Adipocyte (in vitro differentiated cells): ENCODE results near the gene HTR5A.
A peak's percentile ranks its signal among the peaks of the same experiment; 100 is the strongest.
"Not testable (repeated sequence)": the region's sequence is repeated elsewhere in the genome, so short reads cannot be mapped to it uniquely, and the experiment has no call there.

Experiments used
- DNase-seq: peaks from one replicate; pipeline ENCODE4 v3.0.0-alpha.2; 2015; ENCODE audit warnings: low read depth
- H3K27me3 ChIP-seq: replicated peaks from 2 replicates; pipeline ENCODE4 v1.7.0; 2013; ENCODE audit warnings: mild to moderate bottlenecking, low read length, moderate library complexity; ENCODE audit not compliant: control insufficient read depth, insufficient read depth
- H3K36me3 ChIP-seq: 2 replicates; pipeline ENCODE4 v1.7.0; 2013; ENCODE audit warnings: low read length, mild to moderate bottlenecking, moderate library complexity; ENCODE audit not compliant: control insufficient read depth, insufficient read depth, severe bottlenecking
- H3K4me1 ChIP-seq: 2 replicates; pipeline ENCODE4 v1.7.0; 2013; ENCODE audit warnings: mild to moderate bottlenecking, low read length, moderate library complexity; ENCODE audit not compliant: control insufficient read depth, insufficient read depth
- H3K4me3 ChIP-seq: 2 replicates; pipeline ENCODE4 v1.7.0; 2013; ENCODE audit warnings: mild to moderate bottlenecking, low read length, moderate library complexity
- H3K9ac ChIP-seq: 2 replicates; pipeline ENCODE4 v1.7.0; 2013; ENCODE audit warnings: mild to moderate bottlenecking, low read length, moderate library complexity
- H3K9me3 ChIP-seq: 2 replicates; pipeline ENCODE4 v1.7.0; 2013; ENCODE audit warnings: mild to moderate bottlenecking, low read length, moderate library complexity; ENCODE audit not compliant: control insufficient read depth

Gene HTR5A

DNA sequence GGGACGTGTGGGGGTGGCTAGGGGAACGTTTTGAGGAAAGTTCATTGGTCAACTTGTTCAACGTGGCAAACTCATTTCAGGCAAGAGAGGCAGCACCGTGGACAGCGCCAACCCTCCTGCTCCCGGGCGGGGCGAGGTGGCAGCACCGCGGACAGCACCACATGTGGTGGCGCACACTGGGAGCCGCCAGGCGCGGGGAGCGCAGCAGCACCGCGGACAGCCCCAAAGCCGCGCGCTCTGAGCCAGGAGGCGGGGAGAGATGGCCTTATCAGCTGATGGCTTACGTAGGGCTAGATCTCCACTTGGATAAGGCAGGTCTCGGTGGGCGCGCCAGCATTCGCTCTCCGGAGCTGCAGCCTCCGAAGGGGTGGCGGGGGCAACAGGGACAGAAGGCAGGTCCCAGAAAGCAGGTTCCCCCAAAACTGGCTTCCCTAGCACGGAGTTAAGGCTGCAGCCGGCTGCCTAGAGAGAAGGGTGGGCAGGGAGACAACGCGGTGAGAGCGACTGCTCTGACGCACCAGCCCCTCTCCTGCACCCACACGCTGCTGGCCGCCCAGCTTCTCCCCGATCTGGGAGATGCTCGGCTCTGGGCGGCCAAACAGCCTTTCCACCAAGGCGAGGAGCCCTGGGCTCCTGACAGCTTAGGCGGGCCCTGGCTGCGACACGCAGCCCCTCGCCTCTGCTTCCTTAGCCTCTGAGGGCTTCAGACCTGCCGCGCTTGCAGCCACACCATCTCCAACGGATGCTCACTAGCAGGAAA is at the start of gene HTR5A:
Gene HTR5A, plus strand, starts transcription at position 333 of the 760 bp plus-strand sequence. CDS start 576 bp downstream, outside the sequence.
- H3K9me3 ChIP-seq = no peaks in the 10 kb centered on the region
- H3K9ac ChIP-seq = no peak within 1 kb of the TSS
- peak; percentile 85 for DNase-seq
- H3K36me3 ChIP-seq = no peaks in the 10 kb centered on the region
- H3K4me1 ChIP-seq = no peaks in the 10 kb centered on the region
- H3K27me3 ChIP-seq = peaks cover 20% of the 10 kb centered on the region
- H3K4me3 ChIP-seq = peak within 1 kb of the TSS; percentile 17

DNA sequence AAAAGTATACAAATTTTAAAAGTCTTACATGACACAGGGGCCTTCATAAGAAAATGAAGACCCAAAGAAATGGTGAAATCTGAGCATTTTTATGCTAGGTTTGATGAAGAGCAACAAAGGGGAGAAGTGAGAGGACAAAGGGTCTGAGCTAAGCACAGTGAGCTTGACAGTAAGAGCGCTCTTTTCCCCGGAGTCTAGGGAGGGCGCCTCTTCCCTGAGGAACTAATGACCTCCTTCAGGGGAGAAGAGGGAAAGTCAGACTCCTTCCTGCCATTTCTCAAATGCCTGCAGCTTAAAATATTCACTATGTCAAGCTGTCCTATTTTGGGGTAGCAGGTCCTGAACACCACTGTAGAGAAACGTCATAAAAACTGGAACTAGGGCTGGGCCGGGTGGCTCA is 49.1 kb upstream of the HTR5A start:
- Histone ChIP-seq H3K9me3 (no peaks in the 10 kb centered on the region), H3K36me3 (no peaks in the 10 kb centered on the region), H3K4me1 (no peaks in the 10 kb centered on the region), H3K9ac (no peak overlapping the region), H3K4me3 (no peak overlapping the region), H3K27me3 (peaks cover 6% of the 10 kb centered on the region)
- DNase-seq = no peak

DNA sequence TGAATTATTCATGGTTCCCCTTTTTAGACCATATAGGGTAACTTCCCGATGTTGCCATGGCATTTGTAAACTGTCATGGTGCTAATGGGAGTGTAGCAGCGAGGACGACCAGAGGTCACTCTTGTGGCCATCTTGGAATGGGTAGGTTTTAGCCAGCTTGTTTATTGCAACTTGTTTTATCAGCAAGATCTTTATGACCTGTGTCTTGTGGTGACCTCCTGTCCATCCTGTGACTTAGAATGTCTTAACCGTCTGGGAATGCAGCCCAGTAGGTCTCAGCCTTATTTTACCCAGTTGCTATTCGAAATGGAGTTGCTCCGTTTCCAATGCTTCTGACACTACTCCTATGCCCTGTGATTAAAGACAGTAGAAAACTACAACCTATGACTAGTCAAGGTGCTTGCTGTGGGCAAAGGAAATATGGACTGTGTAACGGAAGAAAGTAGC is 48.4 kb upstream of the HTR5A start:
- H3K27me3 ChIP-seq = peaks cover 6% of the 10 kb centered on the region
- no peak overlapping the region for H3K9ac ChIP-seq
- no peak for DNase-seq
- H3K9me3 ChIP-seq = no peaks in the 10 kb centered on the region
- H3K4me1 ChIP-seq = no peaks in the 10 kb centered on the region
- no peak overlapping the region for H3K4me3 ChIP-seq
- no peaks in the 10 kb centered on the region for H3K36me3 ChIP-seq

DNA sequence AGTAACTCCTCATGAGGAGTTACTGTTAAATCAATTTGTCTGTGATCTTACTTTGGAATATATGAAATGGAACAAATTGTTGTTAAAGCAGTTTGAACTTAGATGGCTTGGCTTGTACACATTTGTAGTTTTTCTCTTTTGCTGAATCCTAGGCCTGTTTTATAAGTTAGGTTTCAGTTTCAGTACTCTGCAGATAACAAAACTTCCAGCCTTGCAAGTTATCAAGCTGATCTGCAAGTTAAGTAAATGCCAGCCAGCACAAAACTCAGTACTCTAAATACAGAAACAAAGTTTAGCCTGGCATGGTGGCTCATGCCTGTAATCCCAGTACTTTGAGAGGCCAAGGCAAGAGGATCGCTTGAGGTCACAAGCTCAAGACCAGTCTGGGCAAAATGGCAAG is 42.2 kb upstream of the HTR5A start:
- no peak overlapping the region for H3K9ac ChIP-seq
- H3K36me3 ChIP-seq = no peaks in the 10 kb centered on the region
- H3K9me3 ChIP-seq = no peaks in the 10 kb centered on the region
- no peaks in the 10 kb centered on the region for H3K4me1 ChIP-seq
- no peak for DNase-seq
- peaks cover 2% of the 10 kb centered on the region for H3K27me3 ChIP-seq
- H3K4me3 ChIP-seq = no peak overlapping the region

DNA sequence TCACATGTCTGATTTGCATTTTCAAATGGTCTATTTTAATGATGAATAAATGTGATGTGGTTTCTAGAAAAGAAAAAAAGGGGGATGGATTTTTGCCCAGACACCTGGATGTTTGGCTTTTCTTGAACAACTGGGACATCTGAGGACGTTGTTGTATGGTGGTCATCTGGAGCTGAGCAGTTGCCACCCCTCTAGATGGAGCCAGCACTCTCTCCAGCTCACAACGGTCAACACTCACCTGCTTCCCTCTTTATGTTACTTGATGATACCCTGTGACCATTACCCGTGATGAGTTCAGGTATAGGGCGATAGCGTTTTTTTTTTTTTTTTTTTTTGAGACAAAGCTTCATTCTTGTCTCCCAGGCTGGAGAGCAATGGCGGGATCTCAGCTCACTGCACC is 37.1 kb upstream of the HTR5A start:
- Histone ChIP-seq H3K27me3 (no peaks in the 10 kb centered on the region), H3K4me1 (no peaks in the 10 kb centered on the region), H3K4me3 (no peak overlapping the region), H3K9me3 (no peaks in the 10 kb centered on the region), H3K9ac (no peak overlapping the region), H3K36me3 (no peaks in the 10 kb centered on the region)
- DNase-seq = no peak

DNA sequence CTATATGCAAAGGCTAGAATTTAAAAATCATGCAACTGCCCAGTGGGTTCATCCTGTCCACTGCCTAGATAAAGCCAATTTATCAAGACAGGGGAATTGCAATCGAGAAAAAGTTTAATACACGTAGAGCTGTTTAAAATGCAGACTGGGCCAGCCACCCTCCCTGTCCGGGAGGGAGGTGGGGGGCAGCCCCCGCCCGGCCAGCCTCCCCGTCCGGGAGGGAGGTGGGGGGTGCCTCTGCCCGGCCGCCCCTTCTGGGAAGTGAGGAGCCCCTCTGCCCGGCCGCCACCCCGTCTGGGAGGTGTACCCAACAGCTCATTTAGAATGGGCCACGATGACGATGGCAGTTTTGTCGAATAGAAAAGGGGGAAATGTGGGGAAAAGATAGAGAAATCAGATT is 35.6 kb upstream of the HTR5A start:
- not testable (repeated sequence) for DNase-seq, H3K27me3 ChIP-seq, H3K4me1 ChIP-seq, H3K4me3 ChIP-seq, H3K9me3 ChIP-seq, H3K36me3 ChIP-seq, H3K9ac ChIP-seq

DNA sequence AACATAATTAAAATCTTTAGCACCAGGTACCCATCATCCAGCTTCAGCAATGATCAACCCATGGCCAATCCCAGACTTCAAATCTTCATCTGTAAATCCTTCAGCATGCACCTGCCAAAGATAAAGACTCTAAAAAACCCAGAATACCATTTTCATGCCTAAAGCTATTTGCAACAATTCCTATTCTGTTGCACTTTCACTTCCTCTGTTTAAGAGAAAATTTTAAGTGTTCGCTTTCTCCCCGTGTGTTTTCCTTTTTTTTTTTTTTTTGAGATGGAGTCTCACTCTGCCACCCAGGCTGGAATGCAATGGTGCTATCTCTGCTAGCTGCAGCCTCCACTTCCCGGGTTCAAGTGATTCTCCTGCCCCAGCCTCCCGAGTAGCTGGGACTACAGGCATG is 31.8 kb upstream of the HTR5A start:
- H3K9ac ChIP-seq = no peak overlapping the region
- H3K4me1 ChIP-seq = no peaks in the 10 kb centered on the region
- H3K4me3 ChIP-seq = no peak overlapping the region
- no peaks in the 10 kb centered on the region for H3K36me3 ChIP-seq
- no peaks in the 10 kb centered on the region for H3K27me3 ChIP-seq
- no peak for DNase-seq
- H3K9me3 ChIP-seq = no peaks in the 10 kb centered on the region

DNA sequence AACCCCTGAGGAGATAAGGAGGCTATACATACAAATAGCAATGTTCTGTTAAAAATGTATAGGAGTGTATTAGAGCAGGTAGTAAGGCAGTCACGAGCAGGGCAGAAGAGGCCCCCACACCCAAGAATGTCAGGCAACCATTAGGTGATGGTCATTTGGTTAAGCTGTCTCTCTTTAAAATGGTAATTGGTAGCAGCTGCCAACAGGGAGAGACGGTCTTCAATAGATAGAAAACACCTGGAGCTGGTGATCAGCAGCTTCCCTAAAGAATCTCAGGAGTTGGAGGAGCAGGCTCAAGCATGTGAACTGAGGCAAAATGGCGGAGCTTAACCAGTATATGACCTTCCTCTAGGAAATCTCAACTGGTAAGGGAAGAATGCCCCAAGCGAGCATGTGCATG is 26.4 kb upstream of the HTR5A start:
- no peaks in the 10 kb centered on the region for H3K36me3 ChIP-seq
- no peaks in the 10 kb centered on the region for H3K4me1 ChIP-seq
- H3K9me3 ChIP-seq = no peaks in the 10 kb centered on the region
- H3K4me3 ChIP-seq = no peak overlapping the region
- H3K27me3 ChIP-seq = no peaks in the 10 kb centered on the region
- no peak for DNase-seq
- no peak overlapping the region for H3K9ac ChIP-seq

DNA sequence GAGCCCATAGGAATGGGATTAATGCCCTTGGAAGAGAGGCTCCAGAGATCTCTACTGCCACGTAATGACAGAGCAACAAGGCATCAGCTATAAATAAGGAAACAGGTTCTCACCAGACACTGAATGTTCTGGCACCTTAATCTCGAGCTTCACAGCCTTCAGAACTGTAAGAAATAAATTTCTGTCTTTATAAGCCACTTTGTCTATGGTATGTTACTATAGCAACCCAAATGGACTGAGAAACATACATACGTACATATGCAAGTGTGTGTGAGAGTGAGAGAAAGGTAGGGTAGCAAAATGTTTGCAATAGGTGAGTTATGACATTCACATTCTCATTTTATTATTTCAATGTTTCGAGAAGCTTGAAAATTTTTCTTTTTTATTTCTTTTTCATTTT is 22.1 kb upstream of the HTR5A start:
- Histone ChIP-seq H3K4me1 (no peaks in the 10 kb centered on the region), H3K9ac (no peak overlapping the region), H3K4me3 (no peak overlapping the region), H3K9me3 (no peaks in the 10 kb centered on the region), H3K27me3 (no peaks in the 10 kb centered on the region), H3K36me3 (no peaks in the 10 kb centered on the region)
- DNase-seq = no peak

DNA sequence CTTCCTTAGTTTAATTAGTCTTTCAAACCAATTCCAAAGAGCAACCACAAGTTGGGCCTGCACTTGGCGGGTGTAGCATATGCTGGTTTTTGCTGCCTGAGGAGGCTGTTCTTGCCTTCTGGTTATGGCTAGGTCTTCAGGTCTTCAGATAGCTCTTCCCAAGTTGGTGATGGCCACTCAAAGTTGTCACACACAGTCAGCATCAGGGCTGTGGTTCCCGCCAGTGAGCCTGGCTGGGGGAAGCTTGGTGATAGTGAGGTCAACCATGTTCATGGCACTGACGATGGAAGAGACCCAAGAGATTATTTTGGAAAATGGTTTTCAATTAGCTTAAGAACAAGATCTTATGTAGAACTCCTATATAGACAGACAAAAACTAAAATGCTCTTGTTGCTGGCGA is 18.8 kb upstream of the HTR5A start:
- Histone ChIP-seq H3K9ac (no peak overlapping the region), H3K9me3 (no peaks in the 10 kb centered on the region), H3K4me1 (no peaks in the 10 kb centered on the region), H3K4me3 (no peak overlapping the region), H3K36me3 (no peaks in the 10 kb centered on the region), H3K27me3 (no peaks in the 10 kb centered on the region)
- no peak for DNase-seq

DNA sequence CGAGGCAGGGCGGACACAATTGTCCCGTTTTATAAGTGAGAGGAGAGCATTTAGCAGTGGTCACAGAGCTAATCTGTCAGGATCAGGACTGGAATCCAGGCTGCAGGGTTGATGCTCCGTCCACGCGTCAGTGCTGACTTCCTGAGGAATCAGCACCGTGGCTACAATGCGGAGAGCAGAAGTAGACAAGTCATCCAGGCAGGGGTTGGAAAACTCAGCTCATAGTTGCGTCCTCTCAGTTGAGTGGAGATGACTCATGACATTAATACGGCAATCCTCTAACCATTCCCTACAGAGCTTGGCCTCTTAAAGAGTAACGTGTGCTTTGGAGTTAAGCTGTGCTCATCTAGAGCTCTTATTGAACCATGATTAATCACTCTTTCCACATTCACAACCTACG is 17.1 kb upstream of the HTR5A start:
- no peak overlapping the region for H3K9ac ChIP-seq
- no peaks in the 10 kb centered on the region for H3K36me3 ChIP-seq
- DNase-seq = no peak
- no peaks in the 10 kb centered on the region for H3K9me3 ChIP-seq
- no peak overlapping the region for H3K4me3 ChIP-seq
- H3K4me1 ChIP-seq = no peaks in the 10 kb centered on the region
- H3K27me3 ChIP-seq = no peaks in the 10 kb centered on the region

DNA sequence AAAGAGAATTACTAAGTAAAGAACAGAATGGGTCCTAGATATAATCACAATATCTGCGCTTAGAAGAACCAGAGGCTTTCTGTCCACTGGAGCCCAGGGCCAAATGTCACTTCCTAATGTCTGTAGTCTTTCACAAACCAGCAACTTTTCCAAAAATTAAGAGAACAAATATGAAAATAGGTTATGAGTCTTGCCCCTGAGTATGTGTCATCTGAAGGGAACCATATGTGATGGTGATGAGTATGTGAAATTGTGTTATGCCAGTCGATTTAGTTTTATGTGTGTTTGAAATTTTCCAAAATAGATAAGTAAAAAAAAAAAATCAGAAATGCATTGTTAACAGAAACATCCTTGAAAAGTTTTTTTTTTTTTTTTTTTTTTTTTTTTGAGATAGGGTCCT is 15.4 kb upstream of the HTR5A start:
- Histone ChIP-seq H3K36me3 (no peaks in the 10 kb centered on the region), H3K9ac (no peak overlapping the region)
- no peak for DNase-seq

More for the DNA sequence above, 15.4 kb upstream of the HTR5A start:
- Histone ChIP-seq H3K9me3 (no peaks in the 10 kb centered on the region), H3K4me1 (no peaks in the 10 kb centered on the region), H3K27me3 (peaks cover 3% of the 10 kb centered on the region), H3K4me3 (no peak overlapping the region)
